ENCODE data around the gene ATXN1. TPM values are rescaled to one million over a fixed set of nuclear protein-coding genes. Genes with fewer than 3 reads are reported as not detected.
A peak's percentile ranks its signal among the peaks of the same experiment; 100 is the strongest.

ATXN1 gene
- total and polyA plus RNA-seq, 7 donors, result 1.3 to 50.9 (median 21.6) TPM

- WGBS, 3 donors, result 36 to 46% (median 40%) methylated on average over 4 of the region's 4 CpGs
- no peaks in the 10 kb centered on the region for H3K27me3 ChIP-seq (ENCODE audit: insufficient read depth in 3 of 3, low read length in 2 of 3)
- no peaks in the 10 kb centered on the region for H3K9me3 ChIP-seq
- H3K4me1 ChIP-seq, result peaks cover 42% of the 10 kb centered on the region
- no peak overlapping the region for H3K4me3 ChIP-seq
- no peaks in the 10 kb centered on the region for H3K36me3 ChIP-seq (ENCODE audit: insufficient read depth in 1 of 2, low read depth in 1 of 2)
- ATAC-seq (peak; percentile 23 to 67 (median 58)), DNase-seq (peak; percentile 20 to 58)
- intact Hi-C loops (cut with DNase I), result loop anchor here in 1 of 2 donors (10.0 kb wide), 1 partner anchor 335 kb away; no protein-coding TSS in a partner anchor
- TF ChIP-seq, protein P1, sequence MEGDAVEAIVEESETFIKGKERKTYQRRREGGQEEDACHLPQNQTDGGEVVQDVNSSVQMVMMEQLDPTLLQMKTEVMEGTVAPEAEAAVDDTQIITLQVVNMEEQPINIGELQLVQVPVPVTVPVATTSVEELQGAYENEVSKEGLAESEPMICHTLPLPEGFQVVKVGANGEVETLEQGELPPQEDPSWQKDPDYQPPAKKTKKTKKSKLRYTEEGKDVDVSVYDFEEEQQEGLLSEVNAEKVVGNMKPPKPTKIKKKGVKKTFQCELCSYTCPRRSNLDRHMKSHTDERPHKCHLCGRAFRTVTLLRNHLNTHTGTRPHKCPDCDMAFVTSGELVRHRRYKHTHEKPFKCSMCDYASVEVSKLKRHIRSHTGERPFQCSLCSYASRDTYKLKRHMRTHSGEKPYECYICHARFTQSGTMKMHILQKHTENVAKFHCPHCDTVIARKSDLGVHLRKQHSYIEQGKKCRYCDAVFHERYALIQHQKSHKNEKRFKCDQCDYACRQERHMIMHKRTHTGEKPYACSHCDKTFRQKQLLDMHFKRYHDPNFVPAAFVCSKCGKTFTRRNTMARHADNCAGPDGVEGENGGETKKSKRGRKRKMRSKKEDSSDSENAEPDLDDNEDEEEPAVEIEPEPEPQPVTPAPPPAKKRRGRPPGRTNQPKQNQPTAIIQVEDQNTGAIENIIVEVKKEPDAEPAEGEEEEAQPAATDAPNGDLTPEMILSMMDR (IDR thresholded peaks at IDR 0.05), result no peak
- H3K27ac ChIP-seq, result no peak overlapping the region
Measured at GRCh38 chr6:16670183-16670582, 91.1 kb downstream of the ATXN1 start.

DNA sequence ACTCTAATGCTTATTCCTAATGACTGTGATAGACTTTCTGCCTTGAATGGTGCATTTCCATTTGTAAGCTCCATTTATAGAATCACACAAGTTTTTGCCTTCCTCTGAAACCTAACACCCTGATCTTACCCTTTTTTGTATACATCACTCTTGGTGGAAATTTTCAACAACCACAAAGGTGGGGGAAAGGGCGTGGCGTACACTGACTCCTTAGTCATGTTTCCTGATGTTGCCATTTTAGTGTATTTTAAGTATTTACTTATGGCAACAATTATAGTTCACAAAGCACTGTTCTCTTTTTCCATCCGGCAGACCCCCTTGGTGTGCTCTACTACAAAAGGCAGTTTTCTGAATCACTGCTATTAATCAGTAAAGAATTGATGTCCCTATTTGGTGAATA lies 92.0 kb downstream of the ATXN1 start:
- no peaks in the 10 kb centered on the region for H3K9me3 ChIP-seq
- H3K4me1 ChIP-seq, result peaks cover 38% of the 10 kb centered on the region
- no peaks in the 10 kb centered on the region for H3K36me3 ChIP-seq (ENCODE audit: insufficient read depth in 1 of 2, low read depth in 1 of 2)
- TF ChIP-seq, protein P1 (IDR thresholded peaks at IDR 0.05), result no peak
- intact Hi-C loops (cut with DNase I), result no loop called here
- WGBS, 3 donors, result 82 to 88% (median 86%) methylated on average over 3 of the region's 3 CpGs
- no peak overlapping the region for H3K27ac ChIP-seq
- H3K27me3 ChIP-seq (ENCODE audit: insufficient read depth in 3 of 3, low read length in 2 of 3), result no peaks in the 10 kb centered on the region
- no peak overlapping the region for H3K4me3 ChIP-seq
- DNase-seq, result no peak
- peak in 1 of 4 donors; percentile 13 for ATAC-seq

GRCh38 chr6:16667509-16667908 lies 93.8 kb downstream of the ATXN1 start:
- Histone ChIP-seq H3K4me1 (peaks cover 43% of the 10 kb centered on the region), H3K27me3 (ENCODE audit: insufficient read depth in 3 of 3, low read length in 2 of 3) (no peaks in the 10 kb centered on the region), H3K4me3 (no peak overlapping the region), H3K36me3 (ENCODE audit: insufficient read depth in 1 of 2, low read depth in 1 of 2) (no peaks in the 10 kb centered on the region), H3K27ac (no peak overlapping the region), H3K9me3 (no peaks in the 10 kb centered on the region)
- WGBS, 3 donors, result 87 to 88% (median 87%) methylated on average over 4 of the region's 4 CpGs
- TF ChIP-seq, protein P1 (IDR thresholded peaks at IDR 0.05), result no peak
- DNase-seq, result no peak
- intact Hi-C loops (cut with DNase I), result no loop called here
- ATAC-seq, result no peak

DNA sequence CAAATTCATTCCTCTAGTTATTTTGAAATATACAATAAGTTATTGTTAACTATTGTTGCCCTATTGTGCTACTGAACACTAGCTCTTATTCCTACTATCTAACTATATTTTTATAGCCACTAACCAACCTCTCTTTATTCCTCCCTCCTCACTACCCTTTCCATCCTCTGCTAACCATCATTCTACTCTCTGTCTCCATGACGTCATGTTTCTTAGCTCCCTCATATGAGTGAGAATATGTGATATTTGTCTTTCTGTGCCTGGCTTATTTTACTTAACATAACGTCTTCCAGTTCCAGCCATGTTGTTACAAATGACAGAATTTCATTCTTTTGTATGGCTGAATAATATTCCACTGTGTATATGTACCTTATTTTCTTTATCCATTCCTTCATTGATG lies 95.3 kb downstream of the ATXN1 start:
- ATAC-seq, result no peak
- WGBS, 3 donors, result 92 to 95% (median 95%) methylated on average over 2 of the region's 2 CpGs
- TF ChIP-seq, protein P1 (IDR thresholded peaks at IDR 0.05), result no peak
- no peak for DNase-seq
- no peak overlapping the region for H3K4me3 ChIP-seq
- H3K27me3 ChIP-seq (ENCODE audit: insufficient read depth in 3 of 3, low read length in 2 of 3), result no peaks in the 10 kb centered on the region
- intact Hi-C loops (cut with DNase I), result no loop called here
- H3K36me3 ChIP-seq (ENCODE audit: insufficient read depth in 1 of 2, low read depth in 1 of 2), result no peaks in the 10 kb centered on the region
- peaks cover 38% of the 10 kb centered on the region for H3K4me1 ChIP-seq
- H3K27ac ChIP-seq, result no peak overlapping the region
- peaks cover 5% of the 10 kb centered on the region for H3K9me3 ChIP-seq

DNA sequence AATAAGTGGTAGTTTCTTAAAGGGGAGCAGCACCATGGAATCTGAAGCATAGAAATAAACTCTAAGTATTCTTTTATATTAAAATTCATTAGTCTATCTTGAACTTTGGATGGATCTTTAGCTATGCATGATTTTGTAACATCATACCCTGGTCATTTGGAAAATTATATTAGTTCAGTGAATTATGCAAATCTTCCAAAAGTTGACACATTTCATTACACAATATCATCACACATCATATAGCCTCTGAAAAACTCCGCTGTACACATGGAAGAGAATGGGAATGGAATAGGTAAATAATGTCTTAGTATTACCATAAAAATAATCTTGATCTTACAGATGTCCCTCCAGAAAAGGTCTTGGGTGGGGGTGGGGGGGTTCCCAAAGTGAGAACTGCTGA lies 96.1 kb downstream of the ATXN1 start:
- TF ChIP-seq, protein P1 (IDR thresholded peaks at IDR 0.05), result no peak
- ATAC-seq, result no peak
- intact Hi-C loops (cut with DNase I), result no loop called here
- Histone ChIP-seq H3K4me1 (peaks cover 30% of the 10 kb centered on the region), H3K36me3 (ENCODE audit: insufficient read depth in 1 of 2, low read depth in 1 of 2) (no peaks in the 10 kb centered on the region), H3K27ac (no peak overlapping the region), H3K27me3 (ENCODE audit: insufficient read depth in 3 of 3, low read length in 2 of 3) (no peaks in the 10 kb centered on the region), H3K9me3 (peaks cover 5% of the 10 kb centered on the region), H3K4me3 (no peak overlapping the region)
- DNase-seq, result no peak
- 94 to 100% (median 98%) methylated on average over 1 of the region's 1 CpG for WGBS, 3 donors

All from psoas muscle (tissue), 8 donors.